SK-N-MC (cell line): ENCODE results near the gene MYZAP.

Source experiments
- EZH2 ChIP-seq: fragments of 200-600 bp; sonication (generic); IDR thresholded peaks from one replicate; pipeline ENCODE4 v1.6.1; 2017; ENCODE audit warnings: antibody characterized with exemption
- FOXP2 ChIP-seq: optimal IDR thresholded peaks from 2 replicates; pipeline ENCODE3; 2011; ENCODE audit warnings: mild to moderate bottlenecking, moderate library complexity; ENCODE audit not compliant: insufficient read depth; ENCODE audit errors: extremely low read length, control extremely low read depth
- POLR2AphosphoS5 ChIP-seq: IDR thresholded peaks from 2 replicates; pipeline ENCODE4 v1.6.1; 2012; ENCODE audit warnings: mild to moderate bottlenecking, low read depth, low read length, borderline replicate concordance

- TF ChIP-seq EZH2 (no peak), POLR2AphosphoS5 (no peak), FOXP2 (no peak)
Observed at GRCh38 chr15:57677204-57677603, 85.5 kb downstream of the MYZAP start.
